ENCODE results near the gene FMNL3. TPM values are rescaled to one million over a fixed set of nuclear protein-coding genes. Genes with fewer than 3 reads are reported as not detected.
"Not testable (repeated sequence)": the region's sequence is repeated elsewhere in the genome, so short reads cannot be mapped to it uniquely, and the experiment has no call there.

The FMNL3 gene
- total RNA-seq, 1 donor from 2014 or later: 10.8 TPM

DNA sequence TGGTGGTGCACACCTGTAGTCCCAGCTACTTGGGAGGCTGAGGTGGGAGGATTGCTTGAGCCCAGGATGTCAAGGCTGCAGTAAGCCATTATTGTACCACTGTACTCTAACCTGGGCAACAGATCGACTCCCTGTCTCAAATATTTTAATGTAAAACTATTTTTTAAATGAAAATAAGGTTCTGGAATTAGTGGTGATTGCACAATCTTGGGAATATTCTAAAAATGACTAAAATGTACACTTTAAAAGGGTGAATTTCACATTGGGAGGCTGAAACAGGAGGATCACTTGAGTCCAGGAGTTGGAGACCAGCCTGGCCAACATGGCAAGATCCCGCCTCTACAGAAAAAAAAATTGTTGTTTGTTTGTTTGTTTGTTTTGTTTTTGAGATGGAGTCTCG lies 21.2 kb upstream of the FMNL3 start:
- DNase-seq (ENCODE audit: missing footprints): no peak
- intact Hi-C loops (cut with DNase I): no loop called here
- ATAC-seq: no peak

DNA sequence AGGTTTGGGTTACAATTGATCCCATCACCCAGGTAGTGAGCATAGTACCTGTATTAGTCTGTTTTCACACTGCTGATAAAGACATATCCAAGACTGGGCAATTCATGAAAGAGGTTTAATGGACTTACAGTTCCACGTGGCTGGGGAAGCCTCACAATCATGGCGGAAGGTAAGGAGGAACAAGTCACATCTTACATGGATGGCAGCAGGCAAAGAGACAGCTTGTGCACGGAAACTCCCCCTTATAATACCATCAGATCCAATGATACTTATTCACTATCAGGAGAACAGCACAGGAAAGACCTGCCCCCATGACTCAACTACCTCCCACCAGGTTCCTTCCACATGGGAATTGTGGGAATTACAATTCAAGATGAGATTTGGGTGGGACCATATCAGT lies 14.2 kb upstream of the FMNL3 start:
- ATAC-seq; DNase-seq (ENCODE audit: missing footprints): not testable (repeated sequence)
- intact Hi-C loops (cut with DNase I): loop anchor here (2.0 kb wide), 1 partner anchor 57 kb away; no protein-coding TSS in a partner anchor

DNA sequence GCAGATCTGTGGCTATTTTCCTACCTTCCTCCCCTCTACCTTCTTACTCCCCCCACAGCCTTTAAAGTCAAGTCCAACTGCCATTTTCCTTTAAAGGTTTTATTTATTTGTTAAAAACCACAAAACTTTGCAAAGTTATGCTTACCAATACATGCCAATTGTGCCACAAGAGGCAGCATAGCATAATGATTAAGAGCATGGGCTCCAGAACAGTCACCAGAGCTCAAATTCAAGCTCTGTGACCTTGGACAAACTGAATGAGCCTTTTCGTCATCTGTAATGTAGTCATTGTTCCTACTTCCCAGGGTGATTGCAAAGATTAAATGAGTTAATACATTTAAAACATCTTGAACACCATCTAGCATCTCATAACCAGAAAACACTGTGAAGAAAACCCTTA lies 13.0 kb upstream of the FMNL3 start:
- ATAC-seq: no peak
- no peak for DNase-seq (ENCODE audit: missing footprints)
- intact Hi-C loops (cut with DNase I): loop anchor here (2.0 kb wide), 1 partner anchor 59 kb away; no protein-coding TSS in a partner anchor

DNA sequence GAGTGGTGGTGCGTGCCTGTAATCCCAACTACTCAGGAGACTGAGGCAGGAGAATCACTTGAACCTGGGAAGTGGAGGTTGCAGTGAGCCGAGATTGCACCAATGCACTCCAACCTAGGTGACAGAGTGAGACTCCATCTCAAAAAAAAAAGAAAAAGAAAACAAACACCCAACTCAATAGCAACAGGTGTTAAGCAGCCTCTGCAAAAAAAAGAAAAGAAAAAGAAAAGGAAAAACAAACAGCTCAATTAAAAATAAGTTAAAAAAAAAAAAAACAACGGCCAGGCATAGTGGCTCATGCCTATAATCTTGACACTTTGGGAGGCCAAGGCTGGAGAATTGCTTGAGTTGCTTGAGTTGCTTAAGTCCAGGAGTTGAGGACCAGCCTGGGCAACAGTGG lies 10.6 kb upstream of the FMNL3 start:
- intact Hi-C loops (cut with DNase I): not testable (repeated sequence)

DNA sequence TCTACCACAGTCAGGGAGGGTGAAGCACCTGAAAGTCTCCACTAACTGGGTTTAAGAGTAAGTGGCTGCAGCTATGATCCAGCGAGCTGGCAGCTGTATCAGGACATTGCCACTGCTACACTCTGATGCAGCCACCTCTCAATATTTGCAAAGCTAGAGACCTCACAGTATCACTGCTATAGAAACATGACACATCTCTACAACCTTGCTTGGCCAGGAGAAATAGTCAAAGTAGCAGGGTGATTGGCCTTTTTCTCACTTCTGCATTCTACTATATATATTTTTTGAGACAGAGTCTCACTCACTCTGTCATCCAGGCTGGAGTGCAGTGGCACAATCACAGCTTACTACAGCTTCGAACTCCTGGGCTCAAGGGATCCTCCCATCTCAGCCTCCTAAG lies 9.3 kb upstream of the FMNL3 start:
- intact Hi-C loops (cut with DNase I): no loop called here
- ATAC-seq: no peak
- DNase-seq (ENCODE audit: missing footprints): no peak

More for the DNA sequence above, 10.6 kb upstream of the FMNL3 start:
- not testable (repeated sequence) for ATAC-seq; DNase-seq (ENCODE audit: missing footprints)

DNA sequence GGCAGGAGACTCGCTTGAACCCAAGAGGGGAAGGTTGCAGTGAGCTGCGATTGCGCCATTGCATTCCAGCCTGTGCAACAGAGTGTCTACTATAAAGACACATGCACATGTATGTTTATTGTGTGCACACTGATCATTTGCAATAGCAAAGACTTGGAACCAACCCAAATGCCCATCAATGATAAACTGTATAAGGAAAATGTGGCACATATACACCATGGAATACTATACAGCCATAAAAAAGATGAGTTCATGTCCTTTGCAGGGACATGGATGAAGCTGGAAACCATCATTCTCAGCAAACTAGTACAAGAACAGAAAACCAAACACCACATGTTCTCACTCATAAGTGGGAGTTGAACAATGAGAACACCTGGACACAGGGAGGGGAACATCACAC lies 6.7 kb upstream of the FMNL3 start:
- intact Hi-C loops (cut with DNase I); DNase-seq (ENCODE audit: missing footprints); ATAC-seq: not testable (repeated sequence)

DNA sequence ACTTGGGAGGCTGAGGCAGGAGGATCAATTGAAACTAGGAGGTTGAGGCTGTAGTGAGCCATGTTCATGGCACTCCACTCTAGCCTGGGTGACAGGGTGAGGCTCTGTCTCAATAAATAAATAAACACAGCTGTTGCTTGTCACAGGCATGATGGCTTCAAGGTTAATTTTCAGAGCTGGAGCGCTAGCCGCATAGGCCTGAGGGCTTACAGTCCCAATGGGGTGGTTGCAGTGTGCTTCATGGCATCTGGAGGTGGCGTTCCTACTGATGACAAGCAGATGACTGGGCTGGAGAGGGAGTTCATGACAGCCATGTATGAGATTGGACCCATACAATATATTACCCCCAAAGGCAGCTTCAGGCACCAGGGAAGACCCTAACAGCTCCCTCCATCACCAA lies 1.6 kb upstream of the FMNL3 start:
- intact Hi-C loops (cut with DNase I): no loop called here
- ATAC-seq: no peak
- DNase-seq (ENCODE audit: missing footprints): no peak

DNA sequence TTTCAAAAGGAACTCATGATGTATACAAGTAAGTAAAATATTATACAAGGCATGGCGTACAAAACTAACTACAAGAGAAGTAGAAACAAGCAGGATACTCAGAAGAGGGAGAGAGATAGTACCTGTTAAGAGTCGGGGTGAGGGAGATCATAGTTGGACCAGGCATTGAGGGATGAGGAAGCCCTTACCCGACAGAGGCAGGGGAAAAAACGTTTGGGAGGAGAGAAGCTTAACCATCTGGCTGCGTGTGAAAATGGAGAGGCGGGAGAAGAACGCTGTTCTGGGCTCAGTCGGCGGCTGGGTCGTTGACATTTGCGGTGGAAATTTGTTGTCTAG lies 575 bp upstream of the FMNL3 start:
- intact Hi-C loops (cut with DNase I): loop anchor here (1.0 to 2.0 kb wide), 2 partner anchors 33 to 63 kb away; no protein-coding TSS in a partner anchor
- DNase-seq (ENCODE audit: missing footprints) (no peak), ATAC-seq (no peak)

DNA sequence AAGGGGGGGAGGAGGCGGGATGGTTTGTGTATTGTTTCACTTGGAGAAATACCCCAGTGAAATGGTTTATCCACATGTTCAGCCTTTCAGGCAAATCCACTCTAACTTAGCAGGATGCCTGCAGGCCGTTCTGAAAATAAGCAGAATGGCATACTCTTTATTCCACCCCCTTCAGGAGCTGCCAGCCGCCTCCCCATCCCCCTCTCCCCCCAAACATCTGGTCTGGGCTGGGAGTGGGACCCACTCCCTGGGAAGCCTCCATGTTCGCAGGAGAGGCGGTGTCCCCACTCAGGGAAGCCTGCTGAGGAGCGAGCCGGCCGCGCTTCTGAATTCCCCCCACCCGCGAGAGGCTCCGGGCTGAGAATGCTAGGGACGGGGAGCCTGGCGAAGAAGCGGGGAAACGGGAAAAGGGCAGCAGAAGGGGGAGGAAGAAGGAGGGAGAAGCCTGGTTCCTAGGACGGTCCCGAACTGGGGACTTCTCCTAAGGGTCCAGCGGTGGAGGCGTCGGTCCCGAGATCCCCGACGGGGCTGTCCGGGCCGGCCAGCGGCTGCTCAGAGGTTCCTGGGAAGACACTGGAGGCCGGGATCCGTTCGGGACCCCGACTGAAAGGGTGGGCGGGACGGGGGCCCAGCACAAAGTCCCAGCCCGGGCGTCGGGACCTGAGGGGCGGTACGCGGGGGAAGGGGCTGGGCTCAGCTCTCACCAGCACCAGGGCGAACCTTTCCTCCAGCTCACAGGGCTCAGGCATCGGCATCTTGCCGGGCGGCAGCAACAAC lies 666 bp downstream of the FMNL3 start:
- intact Hi-C loops (cut with DNase I): loop anchor here (1.0 to 2.0 kb wide), 2 partner anchors 32 to 62 kb away; no protein-coding TSS in a partner anchor
- ATAC-seq (peak; percentile 18), DNase-seq (ENCODE audit: missing footprints) (peak; percentile 73)

DNA sequence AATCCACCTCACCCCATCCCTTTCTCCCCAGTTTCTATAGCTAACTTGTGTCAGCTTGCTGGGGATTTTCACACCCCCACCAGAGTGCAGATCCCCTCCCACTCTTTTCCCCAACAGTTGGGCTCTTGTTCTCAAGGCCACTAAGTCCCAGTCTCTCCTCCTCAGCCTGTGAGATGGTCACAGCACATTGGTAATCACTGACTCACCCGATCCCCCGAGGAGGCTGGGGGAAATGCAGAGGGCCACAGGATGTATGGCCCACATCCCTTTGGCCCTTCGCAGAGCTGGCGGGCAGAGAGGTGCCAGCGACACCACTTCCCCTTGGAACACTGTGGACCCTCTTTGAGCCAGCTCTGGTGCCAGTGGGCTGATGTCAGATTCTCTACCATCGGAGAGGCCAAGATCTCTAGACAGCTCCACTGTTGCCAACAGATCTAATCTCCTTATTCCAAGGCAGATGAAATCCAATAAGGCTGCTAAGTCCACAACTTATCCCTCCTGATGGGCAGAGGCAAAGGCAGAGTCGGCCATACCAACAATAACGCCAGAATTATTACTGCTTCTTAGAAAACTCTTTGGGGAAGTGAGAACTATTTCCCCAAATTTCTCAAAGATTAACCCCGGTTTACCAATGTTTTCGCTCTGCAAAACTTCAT lies 1.6 kb downstream of the FMNL3 start:
- DNase-seq (ENCODE audit: missing footprints): peak; percentile 74
- no peak for ATAC-seq
- intact Hi-C loops (cut with DNase I): loop anchor here (2.0 kb wide), 1 partner anchor 31 kb away; no protein-coding TSS in a partner anchor

DNA sequence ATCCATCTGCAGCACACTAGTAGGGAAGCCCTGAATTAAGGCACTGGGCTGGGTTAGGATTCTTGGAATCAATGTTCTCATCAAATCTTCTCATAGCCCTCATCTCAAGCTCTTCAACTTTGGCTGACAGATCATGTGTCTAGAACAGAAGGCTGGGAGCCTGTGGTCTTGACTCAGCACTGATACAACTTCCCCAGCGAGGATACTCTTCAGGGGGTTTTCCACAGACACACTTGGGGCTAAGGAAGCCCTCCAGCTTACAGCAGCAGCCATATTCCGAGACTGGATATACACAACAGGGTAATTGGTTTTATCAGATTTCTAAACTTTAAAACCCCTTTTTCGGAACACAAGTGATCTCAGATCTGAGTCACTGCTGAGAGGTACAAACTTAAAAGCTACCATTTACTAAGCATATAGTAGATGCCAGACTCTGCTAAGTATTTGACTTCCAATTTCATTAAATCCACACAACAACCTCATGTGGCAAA lies 3.5 kb downstream of the FMNL3 start:
- intact Hi-C loops (cut with DNase I): no loop called here
- ATAC-seq: no peak
- DNase-seq (ENCODE audit: missing footprints): no peak

DNA sequence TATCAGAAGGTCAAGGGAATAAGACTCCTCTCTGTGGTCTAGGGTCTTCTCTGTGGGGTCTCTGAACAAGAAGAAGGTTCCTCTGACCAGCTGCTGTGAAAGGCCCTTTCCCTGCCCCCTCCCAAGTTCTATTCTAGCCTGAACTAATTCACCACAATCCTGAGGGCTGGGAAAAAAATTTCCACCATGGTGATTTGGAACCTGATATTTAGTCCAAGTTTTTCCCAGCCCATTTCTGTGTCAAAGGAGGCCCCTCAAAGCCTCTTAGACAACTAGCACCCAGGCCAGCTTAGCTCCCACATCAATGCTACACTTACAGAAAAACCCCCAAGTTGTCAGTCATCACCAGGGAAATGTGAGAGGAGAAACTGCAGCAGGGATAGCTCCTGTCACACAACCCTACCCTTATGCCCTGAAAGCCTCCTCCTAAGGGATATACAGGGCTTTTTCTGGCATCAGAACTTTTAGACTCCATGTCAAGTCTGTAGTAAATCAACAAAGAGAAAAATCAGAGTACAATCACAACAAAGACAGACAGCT lies 4.5 kb downstream of the FMNL3 start:
- intact Hi-C loops (cut with DNase I): no loop called here
- no peak for DNase-seq (ENCODE audit: missing footprints)
- no peak for ATAC-seq

DNA sequence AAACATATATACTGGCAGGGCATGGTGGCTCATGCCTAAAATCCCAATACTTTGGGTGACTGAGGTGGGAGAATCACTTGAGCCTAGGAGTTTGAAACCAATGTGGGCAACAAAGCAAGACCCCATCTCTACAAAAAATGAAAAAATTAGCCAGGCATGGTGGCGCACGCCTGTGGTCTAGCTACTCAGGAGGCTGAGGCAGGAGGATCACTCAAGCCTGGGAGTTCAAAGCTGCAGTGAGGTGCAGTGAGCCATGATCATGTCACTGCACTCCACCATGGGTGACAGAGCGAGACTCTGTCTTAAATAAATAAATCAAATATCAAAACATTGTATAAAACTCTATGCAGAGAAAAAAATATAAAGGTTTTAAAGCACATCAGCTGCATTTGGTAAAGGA lies 5.2 kb downstream of the FMNL3 start:
- DNase-seq (ENCODE audit: missing footprints) (no peak), ATAC-seq (no peak)
- intact Hi-C loops (cut with DNase I): no loop called here

DNA sequence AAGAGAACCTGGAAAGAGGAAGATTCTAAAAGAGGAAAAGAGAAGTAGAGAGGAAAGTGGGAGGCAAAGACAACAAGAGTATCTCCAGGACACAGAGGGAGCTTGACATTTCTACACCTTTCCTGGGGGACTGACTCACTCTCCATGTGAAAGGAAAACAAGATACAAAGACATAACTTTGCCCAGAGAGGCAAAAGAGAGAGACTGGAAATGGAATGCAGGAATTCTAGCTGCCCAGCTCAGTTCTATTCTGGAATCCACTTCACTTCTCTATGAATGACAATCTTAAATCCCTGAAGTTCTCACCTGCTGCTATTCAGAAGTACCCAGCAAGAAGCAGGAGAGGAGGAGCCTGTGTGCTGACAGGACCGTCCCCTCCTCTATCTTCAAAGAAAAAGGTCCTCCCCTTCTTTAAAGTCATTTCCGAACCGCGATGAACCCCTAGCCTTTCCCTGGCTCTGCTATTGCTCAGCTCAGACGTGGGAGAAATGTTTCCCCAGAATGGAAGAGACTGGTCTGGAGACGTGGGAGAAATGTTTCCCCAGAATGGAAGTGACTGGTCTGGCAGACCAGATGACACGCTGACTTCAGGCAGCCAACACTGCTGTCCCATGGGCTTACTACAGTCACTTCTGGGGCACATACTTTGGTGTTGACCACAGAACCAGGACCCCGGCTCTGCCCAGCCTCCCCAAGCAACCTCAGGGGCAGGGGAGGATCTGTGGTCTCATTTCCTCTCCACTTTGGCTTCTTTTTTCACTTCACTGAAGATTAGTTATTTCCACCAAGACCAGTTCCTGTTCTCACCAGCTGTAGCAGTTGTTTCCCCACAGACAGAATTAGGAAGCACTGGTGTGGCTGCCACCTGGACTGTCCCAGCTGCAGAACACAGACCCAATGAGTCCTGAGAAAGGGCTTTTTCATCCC lies 8.3 kb downstream of the FMNL3 start:
- DNase-seq (ENCODE audit: missing footprints) (no peak), ATAC-seq (peak; percentile 73)
- intact Hi-C loops (cut with DNase I): no loop called here

DNA sequence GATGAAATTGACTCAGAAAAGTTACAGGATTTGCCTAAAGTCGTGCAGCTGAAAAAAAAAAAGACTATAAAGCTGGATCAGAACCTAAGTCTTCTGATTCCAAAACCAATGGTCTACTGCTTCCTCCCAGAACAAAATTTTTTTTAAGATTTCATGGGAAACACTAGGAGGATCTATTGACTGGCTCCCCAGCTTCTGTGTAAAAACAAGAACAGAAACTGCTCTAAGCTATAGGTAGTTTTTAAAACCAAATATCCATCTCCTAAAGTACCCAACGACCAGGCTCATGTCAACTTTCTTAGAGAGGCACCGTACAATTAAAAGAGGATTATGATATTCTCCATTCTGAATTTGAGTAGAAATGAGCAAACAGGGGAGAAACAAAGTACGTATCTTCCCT lies 9.4 kb downstream of the FMNL3 start:
- DNase-seq (ENCODE audit: missing footprints) (no peak), ATAC-seq (no peak)
- intact Hi-C loops (cut with DNase I): no loop called here

DNA sequence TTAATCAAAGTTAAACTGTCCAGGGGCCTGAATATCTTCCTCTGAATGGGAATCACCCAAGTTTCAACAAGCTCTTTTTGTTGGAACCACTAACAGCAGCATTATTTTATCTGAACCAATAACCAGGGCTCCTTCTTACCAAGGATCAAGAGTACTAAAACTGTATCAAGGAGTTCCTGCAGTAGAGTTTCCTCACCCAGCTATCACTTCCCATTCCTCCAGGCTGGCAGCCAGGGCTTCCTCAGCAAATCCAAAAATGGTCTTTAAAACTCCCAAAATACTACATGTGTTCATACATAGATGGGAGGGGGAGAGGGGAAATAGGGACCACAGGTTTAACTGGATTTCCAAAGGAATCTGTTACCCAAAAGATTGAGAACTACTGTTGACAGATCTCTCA lies 10.5 kb downstream of the FMNL3 start:
- ATAC-seq (no peak), DNase-seq (ENCODE audit: missing footprints) (no peak)
- intact Hi-C loops (cut with DNase I): no loop called here

DNA sequence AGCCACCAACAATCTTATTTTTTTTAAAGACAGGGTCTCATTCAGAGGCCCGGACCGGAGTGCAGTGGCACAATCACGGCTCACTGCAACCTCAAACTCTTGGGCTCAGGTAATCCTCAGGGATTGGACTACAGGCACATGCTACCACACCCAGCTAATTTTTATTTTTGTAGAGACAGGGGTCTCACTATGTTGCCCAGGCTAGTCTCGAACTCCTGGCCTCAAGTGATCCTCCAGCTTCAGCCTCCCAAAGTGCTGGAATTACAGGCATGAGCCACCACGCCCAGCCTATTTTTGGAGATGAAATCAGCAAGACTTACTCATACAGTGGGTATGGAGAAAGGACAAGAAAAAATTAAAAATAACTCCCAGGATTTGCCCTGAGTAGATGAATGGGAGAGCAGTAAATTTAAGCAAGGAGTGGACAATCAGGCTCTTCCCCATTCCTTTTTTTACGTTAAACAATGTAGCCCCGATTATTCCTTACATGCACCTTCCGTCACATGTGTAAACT lies 13.2 kb downstream of the FMNL3 start:
- DNase-seq (ENCODE audit: missing footprints): no peak
- ATAC-seq: no peak
- intact Hi-C loops (cut with DNase I): no loop called here

DNA sequence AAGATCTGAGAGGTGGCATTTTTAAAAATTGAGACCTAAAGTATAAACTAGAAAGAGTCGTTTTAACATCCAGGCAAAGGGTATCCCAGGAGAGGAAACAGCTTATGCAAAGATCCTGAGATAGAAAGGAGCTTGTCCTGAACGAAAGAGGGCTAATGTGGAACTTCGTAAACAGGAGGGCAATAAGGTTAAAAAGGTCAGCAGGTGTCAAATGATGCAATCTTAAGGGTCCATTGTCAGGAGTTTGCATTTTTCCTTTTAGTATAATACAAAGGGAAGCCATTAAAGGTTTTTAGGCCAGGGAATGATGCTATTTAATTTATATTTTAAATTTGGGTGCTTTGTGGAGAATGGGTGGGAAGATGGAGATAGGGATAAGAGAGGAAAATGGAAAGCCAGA lies 14.4 kb downstream of the FMNL3 start:
- intact Hi-C loops (cut with DNase I): no loop called here
- DNase-seq (ENCODE audit: missing footprints) (no peak), ATAC-seq (no peak)

DNA sequence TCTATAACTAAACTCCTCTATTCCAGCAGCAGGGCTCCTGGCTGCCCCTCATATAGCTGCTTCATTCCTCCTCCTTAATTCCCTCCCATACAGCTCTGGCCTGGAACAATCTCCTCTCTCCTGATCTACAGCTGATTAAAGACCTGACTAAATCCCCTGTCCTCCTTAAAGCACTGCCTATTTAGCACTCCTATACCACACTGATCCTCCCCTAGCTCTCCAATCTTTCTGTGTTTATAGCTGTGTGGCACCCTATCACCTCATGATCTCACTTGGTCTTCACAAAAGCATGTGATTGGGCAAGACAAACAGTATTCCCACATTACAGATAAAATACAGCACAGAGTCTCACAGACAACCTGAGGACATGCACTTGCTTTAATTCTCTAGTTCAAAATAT lies 17.4 kb downstream of the FMNL3 start:
- no peak for DNase-seq (ENCODE audit: missing footprints)
- ATAC-seq: no peak
- intact Hi-C loops (cut with DNase I): no loop called here

Measured in Right ventricle myocardium inferior (tissue), 1 donor.